GM12878 (cell line): ENCODE results near the gene MEIS2. TPM values are rescaled to one million over a fixed set of nuclear protein-coding genes. Genes with fewer than 3 reads are reported as not detected.

ENCODE experiments used
- CREM ChIP-seq: IDR thresholded peaks from 2 replicates; pipeline ENCODE4 v1.6.1; 2014; ENCODE audit warnings: antibody characterized with exemption, low read depth
- FOXM1 ChIP-seq: IDR thresholded peaks from 2 replicates; pipeline ENCODE4 v1.6.1; 2012; ENCODE audit warnings: low read depth, mild to moderate bottlenecking, inconsistent platforms, low read length, moderate library complexity
- HDAC2 ChIP-seq: fragments of 200-600 bp; sonication (generic); IDR thresholded peaks from 2 replicates; pipeline ENCODE4 v1.6.1; 2017
- IKZF2 ChIP-seq, 2 experiments: fragments of 450-650 bp; IDR thresholded peaks; 2 replicates each; pipeline ENCODE4 v1.6.1; 2017; ENCODE audit warnings: mild to moderate bottlenecking in 2 of 2, moderate library complexity in 2 of 2
- MEF2A ChIP-seq: IDR thresholded peaks from 2 replicates; pipeline ENCODE4 v1.6.1; 2011; ENCODE audit warnings: low read depth, mild to moderate bottlenecking, low read length, moderate library complexity; ENCODE audit not compliant: insufficient read depth
- MXI1 ChIP-seq: fragments of 150-350 bp; IDR thresholded peaks from 2 replicates; pipeline ENCODE4 v1.6.1; 2011; ENCODE audit warnings: low read depth, mild to moderate bottlenecking, inconsistent platforms, low read length, improper control_type of control experiment
- NBN ChIP-seq: fragments of 450-650 bp; IDR thresholded peaks from 2 replicates; pipeline ENCODE4 v1.6.1; 2016
- NFYA ChIP-seq: IDR thresholded peaks from 2 replicates; pipeline ENCODE4 v1.6.1; 2011; ENCODE audit warnings: low read depth, mild to moderate bottlenecking, low read length, improper control_type of control experiment, borderline replicate concordance
- NRF1 ChIP-seq: conservative IDR thresholded peaks from 2 replicates; pipeline ENCODE4 v1.6.1; 2011; ENCODE audit warnings: mild to moderate bottlenecking, low read depth, low read length, improper control_type of control experiment
- RAD51 ChIP-seq: fragments of 450-650 bp; IDR thresholded peaks from 2 replicates; pipeline ENCODE4 v1.6.1; 2016; ENCODE audit warnings: moderate library complexity, mild to moderate bottlenecking, inconsistent platforms
- SMAD5 ChIP-seq: IDR thresholded peaks from 2 replicates; pipeline ENCODE4 v1.6.1; 2016; ENCODE audit warnings: antibody characterized with exemption, low read depth
- STAT3 ChIP-seq: IDR thresholded peaks from 2 replicates; pipeline ENCODE4 v1.6.1; 2011; ENCODE audit warnings: low read depth, low read length, improper control_type of control experiment
- TAF1 ChIP-seq: IDR thresholded peaks from 2 replicates; pipeline ENCODE4 v1.6.1; 2011; ENCODE audit warnings: mild to moderate bottlenecking, low read depth, low read length, borderline replicate concordance
- TARDBP ChIP-seq: IDR thresholded peaks from 2 replicates; pipeline ENCODE4 v1.6.1; 2016; ENCODE audit warnings: borderline replicate concordance
- TCF3 ChIP-seq: IDR thresholded peaks from 2 replicates; pipeline ENCODE4 v1.6.1; 2012; ENCODE audit warnings: low read depth, mild to moderate bottlenecking, low read length, borderline replicate concordance; ENCODE audit not compliant: insufficient read depth
- polyA plus RNA-seq, 11 experiments: library from polyadenylated mRNA; depleted of rRNA in 4 of 11; unstranded in 6 of 11; stranded (reverse) in 5 of 11; fragments of >200 nt; fragmentation: Nextera tagmentation in 4 of 11; fragmentation: Illumina TruSeq in 1 of 11; extraction: Ambion mirVana in 4 of 11; extraction: Trizol in 1 of 11; gene quantifications; 1 replicate in 1 of 11; 2 replicates in 10 of 11; pipeline versions ENCODE4 v1.2.1 to v1.2.3, GENCODE V29; 2011 to 2016; ENCODE audit warnings: inconsistent platforms in 2 of 11, missing spikeins in 2 of 11, low read depth in 1 of 11
- total RNA-seq, 4 experiments: library from RNA; depleted of rRNA in 3 of 4; stranded (reverse); fragments of >200 nt in 3 of 4; fragmentation: Illumina TruSeq in 1 of 4; extraction: Trizol in 1 of 4; gene quantifications; 2 replicates each; pipeline versions ENCODE4 v1.2.1 to v1.2.3, GENCODE V29; 2013 to 2021
- TF ChIP-seq, protein P1 (sequence below): IDR thresholded peaks from 2 replicates; pipeline ENCODE4 v1.6.1; 2012; ENCODE audit warnings: low read depth, low read length, improper control_type of control experiment
- TF ChIP-seq, protein P2 (sequence below): fragments of 450-650 bp; IDR thresholded peaks from 2 replicates; pipeline ENCODE4 v1.6.1; 2017; ENCODE audit warnings: borderline replicate concordance
- TF ChIP-seq, protein P3 (sequence below): IDR thresholded peaks from 2 replicates; pipeline ENCODE4 v1.6.1; 2012; ENCODE audit warnings: low read depth, low read length, improper control_type of control experiment
- TF ChIP-seq, protein P4 (sequence below): fragments of 450-650 bp; IDR thresholded peaks from 2 replicates; pipeline ENCODE4 v1.6.1; 2017; ENCODE audit warnings: mild to moderate bottlenecking, moderate library complexity
- TF ChIP-seq, protein P5 (sequence below): IDR thresholded peaks from 2 replicates; pipeline ENCODE4 v1.6.1; 2012; ENCODE audit warnings: low read length, inconsistent platforms

Gene MEIS2
- total and polyA plus RNA-seq, 10 of the 15 experiments (the other 5 are each of a cell fraction or from before 2014, with no cell fraction given): 9.2 to 54.0 (median 20.4) TPM

DNA sequence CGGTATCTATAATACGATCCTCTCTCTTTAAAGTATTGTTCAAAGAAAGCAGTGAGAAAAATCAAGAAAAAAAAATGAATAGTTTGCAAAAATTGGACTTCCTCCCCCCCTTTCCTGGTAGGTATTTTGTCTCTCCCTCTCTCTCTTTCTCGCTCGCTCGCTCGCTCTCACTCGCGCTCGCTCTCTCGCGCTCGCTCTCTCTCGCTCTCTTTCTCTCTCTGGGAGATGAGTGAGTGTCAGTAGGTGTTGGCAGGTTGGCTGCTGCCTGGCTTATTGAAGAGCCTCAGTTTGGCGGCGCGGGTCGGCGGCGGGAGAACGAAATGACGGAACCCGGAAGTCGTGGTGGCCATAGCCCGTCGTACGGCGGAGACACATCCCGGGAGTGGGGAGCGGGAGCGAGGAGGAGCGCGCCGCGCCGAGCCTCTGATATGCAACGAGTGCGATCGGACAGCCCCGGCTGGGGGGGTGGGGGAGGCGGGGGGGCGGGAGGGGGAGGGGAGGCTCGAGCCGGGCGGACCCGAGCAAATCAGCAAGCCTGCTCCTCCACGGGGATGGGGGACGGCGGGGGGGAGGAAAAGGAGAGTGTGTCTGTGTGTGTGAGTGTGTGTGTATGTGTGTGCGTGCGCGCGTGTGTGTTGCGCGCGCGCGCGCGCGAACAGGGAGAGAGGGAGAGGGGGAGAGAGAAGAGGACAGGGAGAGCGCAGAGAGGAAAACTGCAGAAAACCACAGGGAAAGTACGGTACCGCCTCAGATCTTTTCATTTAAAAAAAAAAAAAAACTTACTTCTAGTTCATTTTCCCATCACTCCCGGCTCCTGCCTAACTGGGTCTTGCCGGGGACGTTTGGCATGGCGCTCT lies at the start of gene MEIS2 (continued):
- TF ChIP-seq RAD51 (no peak), IKZF2 (IDR thresholded peaks at IDR 0.05) (peak; percentile 31 to 68; a peak in 3 of 4 replicates), HDAC2 (no peak), NBN (no peak), MEF2A (no peak), FOXM1 (no peak), SMAD5 (peak; percentile 76; the same call in 1 of the 2 replicates), CREM (peak; percentile 52; the same call in 1 of the 2 replicates), MXI1 (no peak), STAT3 (no peak), TARDBP (no peak), NFYA (no peak), TAF1 (peak; percentile 90), NRF1 (no peak), TCF3 (no peak)
- TF ChIP-seq, protein P1, sequence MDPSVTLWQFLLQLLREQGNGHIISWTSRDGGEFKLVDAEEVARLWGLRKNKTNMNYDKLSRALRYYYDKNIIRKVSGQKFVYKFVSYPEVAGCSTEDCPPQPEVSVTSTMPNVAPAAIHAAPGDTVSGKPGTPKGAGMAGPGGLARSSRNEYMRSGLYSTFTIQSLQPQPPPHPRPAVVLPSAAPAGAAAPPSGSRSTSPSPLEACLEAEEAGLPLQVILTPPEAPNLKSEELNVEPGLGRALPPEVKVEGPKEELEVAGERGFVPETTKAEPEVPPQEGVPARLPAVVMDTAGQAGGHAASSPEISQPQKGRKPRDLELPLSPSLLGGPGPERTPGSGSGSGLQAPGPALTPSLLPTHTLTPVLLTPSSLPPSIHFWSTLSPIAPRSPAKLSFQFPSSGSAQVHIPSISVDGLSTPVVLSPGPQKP: no peak
- TF ChIP-seq, protein P2, sequence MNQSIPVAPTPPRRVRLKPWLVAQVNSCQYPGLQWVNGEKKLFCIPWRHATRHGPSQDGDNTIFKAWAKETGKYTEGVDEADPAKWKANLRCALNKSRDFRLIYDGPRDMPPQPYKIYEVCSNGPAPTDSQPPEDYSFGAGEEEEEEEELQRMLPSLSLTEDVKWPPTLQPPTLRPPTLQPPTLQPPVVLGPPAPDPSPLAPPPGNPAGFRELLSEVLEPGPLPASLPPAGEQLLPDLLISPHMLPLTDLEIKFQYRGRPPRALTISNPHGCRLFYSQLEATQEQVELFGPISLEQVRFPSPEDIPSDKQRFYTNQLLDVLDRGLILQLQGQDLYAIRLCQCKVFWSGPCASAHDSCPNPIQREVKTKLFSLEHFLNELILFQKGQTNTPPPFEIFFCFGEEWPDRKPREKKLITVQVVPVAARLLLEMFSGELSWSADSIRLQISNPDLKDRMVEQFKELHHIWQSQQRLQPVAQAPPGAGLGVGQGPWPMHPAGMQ: no peak
- TF ChIP-seq, protein P3, sequence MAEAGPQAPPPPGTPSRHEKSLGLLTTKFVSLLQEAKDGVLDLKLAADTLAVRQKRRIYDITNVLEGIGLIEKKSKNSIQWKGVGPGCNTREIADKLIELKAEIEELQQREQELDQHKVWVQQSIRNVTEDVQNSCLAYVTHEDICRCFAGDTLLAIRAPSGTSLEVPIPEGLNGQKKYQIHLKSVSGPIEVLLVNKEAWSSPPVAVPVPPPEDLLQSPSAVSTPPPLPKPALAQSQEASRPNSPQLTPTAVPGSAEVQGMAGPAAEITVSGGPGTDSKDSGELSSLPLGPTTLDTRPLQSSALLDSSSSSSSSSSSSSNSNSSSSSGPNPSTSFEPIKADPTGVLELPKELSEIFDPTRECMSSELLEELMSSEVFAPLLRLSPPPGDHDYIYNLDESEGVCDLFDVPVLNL: no peak; the same call in 1 of the 2 replicates
- TF ChIP-seq, protein P4, sequence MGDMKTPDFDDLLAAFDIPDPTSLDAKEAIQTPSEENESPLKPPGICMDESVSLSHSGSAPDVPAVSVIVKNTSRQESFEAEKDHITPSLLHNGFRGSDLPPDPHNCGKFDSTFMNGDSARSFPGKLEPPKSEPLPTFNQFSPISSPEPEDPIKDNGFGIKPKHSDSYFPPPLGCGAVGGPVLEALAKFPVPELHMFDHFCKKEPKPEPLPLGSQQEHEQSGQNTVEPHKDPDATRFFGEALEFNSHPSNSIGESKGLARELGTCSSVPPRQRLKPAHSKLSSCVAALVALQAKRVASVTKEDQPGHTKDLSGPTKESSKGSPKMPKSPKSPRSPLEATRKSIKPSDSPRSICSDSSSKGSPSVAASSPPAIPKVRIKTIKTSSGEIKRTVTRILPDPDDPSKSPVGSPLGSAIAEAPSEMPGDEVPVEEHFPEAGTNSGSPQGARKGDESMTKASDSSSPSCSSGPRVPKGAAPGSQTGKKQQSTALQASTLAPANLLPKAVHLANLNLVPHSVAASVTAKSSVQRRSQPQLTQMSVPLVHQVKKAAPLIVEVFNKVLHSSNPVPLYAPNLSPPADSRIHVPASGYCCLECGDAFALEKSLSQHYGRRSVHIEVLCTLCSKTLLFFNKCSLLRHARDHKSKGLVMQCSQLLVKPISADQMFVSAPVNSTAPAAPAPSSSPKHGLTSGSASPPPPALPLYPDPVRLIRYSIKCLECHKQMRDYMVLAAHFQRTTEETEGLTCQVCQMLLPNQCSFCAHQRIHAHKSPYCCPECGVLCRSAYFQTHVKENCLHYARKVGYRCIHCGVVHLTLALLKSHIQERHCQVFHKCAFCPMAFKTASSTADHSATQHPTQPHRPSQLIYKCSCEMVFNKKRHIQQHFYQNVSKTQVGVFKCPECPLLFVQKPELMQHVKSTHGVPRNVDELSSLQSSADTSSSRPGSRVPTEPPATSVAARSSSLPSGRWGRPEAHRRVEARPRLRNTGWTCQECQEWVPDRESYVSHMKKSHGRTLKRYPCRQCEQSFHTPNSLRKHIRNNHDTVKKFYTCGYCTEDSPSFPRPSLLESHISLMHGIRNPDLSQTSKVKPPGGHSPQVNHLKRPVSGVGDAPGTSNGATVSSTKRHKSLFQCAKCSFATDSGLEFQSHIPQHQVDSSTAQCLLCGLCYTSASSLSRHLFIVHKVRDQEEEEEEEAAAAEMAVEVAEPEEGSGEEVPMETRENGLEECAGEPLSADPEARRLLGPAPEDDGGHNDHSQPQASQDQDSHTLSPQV: no peak
- TF ChIP-seq, protein P5, sequence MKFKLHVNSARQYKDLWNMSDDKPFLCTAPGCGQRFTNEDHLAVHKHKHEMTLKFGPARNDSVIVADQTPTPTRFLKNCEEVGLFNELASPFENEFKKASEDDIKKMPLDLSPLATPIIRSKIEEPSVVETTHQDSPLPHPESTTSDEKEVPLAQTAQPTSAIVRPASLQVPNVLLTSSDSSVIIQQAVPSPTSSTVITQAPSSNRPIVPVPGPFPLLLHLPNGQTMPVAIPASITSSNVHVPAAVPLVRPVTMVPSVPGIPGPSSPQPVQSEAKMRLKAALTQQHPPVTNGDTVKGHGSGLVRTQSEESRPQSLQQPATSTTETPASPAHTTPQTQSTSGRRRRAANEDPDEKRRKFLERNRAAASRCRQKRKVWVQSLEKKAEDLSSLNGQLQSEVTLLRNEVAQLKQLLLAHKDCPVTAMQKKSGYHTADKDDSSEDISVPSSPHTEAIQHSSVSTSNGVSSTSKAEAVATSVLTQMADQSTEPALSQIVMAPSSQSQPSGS: no peak
